HepG2 (cell line): ENCODE measurements around the gene NME7. TPM values are rescaled to one million over a fixed set of nuclear protein-coding genes. Genes with fewer than 3 reads are reported as not detected.
A peak's percentile ranks its signal among the peaks of the same experiment; 100 is the strongest.

Source experiments
- AHDC1 ChIP-seq: sonication (generic); formaldehyde crosslinking; IDR thresholded peaks from 2 replicates; pipeline ENCODE4 v1.5.1; 2020; ENCODE audit warnings: mild to moderate bottlenecking, missing genetic modification reagents, borderline replicate concordance
- ARID5B ChIP-seq: IDR thresholded peaks from 2 replicates; pipeline ENCODE4 v1.4.0; 2020; ENCODE audit warnings: mild to moderate bottlenecking, missing genetic modification reagents
- CBX1 ChIP-seq: IDR thresholded peaks from one replicate; pipeline ENCODE4 v1.6.1; 2016; ENCODE audit warnings: antibody characterized with exemption, low read depth
- GLMP ChIP-seq: sonication (generic); formaldehyde crosslinking; IDR thresholded peaks from 2 replicates; pipeline ENCODE4 v1.9.0; 2021; ENCODE audit warnings: missing genetic modification reagents, mild to moderate bottlenecking, borderline replicate concordance
- KDM4B ChIP-seq: sonication (generic); formaldehyde crosslinking; IDR thresholded peaks from 2 replicates; pipeline ENCODE4 v1.4.0; 2020; ENCODE audit warnings: missing genetic modification reagents
- ZBTB44 ChIP-seq: sonication (generic); formaldehyde crosslinking; IDR thresholded peaks from 2 replicates; pipeline ENCODE4 v1.4.0; 2020; ENCODE audit warnings: missing genetic modification reagents
- ZKSCAN5 ChIP-seq: sonication (generic); formaldehyde crosslinking; IDR thresholded peaks from 2 replicates; pipeline ENCODE4 v1.5.1; 2020; ENCODE audit warnings: mild to moderate bottlenecking, missing genetic modification reagents
- ZMYM4 ChIP-seq: sonication (generic); formaldehyde crosslinking; IDR thresholded peaks from 2 replicates; pipeline ENCODE4 v1.8.1; 2023; ENCODE audit warnings: mild to moderate bottlenecking, missing genetic modification reagents
- ZNF503 ChIP-seq: sonication (generic); formaldehyde crosslinking; IDR thresholded peaks from 2 replicates; pipeline ENCODE4 v1.4.0; 2020; ENCODE audit warnings: missing genetic modification reagents
- ZNF556 ChIP-seq: sonication (generic); formaldehyde crosslinking; IDR thresholded peaks from 2 replicates; pipeline ENCODE4 v1.4.0; 2020; ENCODE audit warnings: mild to moderate bottlenecking, missing genetic modification reagents, borderline replicate concordance
- ZNF597 ChIP-seq: sonication (generic); formaldehyde crosslinking; IDR thresholded peaks from 2 replicates; pipeline ENCODE4 v1.5.0; 2020; ENCODE audit warnings: missing genetic modification reagents
- ZNF598 ChIP-seq: sonication (generic); formaldehyde crosslinking; IDR thresholded peaks from 2 replicates; pipeline ENCODE4 v1.5.1; 2020; ENCODE audit warnings: mild to moderate bottlenecking, missing genetic modification reagents, borderline replicate concordance
- ZNF652 ChIP-seq: IDR thresholded peaks from 2 replicates; pipeline ENCODE4 v1.6.1; 2016; ENCODE audit warnings: low read depth, borderline replicate concordance
- polyA plus RNA-seq, 8 experiments: library from polyadenylated mRNA; depleted of rRNA in 3 of 8; stranded (reverse) in 7 of 8; unstranded in 1 of 8; fragments of >200 nt; fragmentation: Illumina TruSeq in 4 of 8; extraction: Trizol in 4 of 8; gene quantifications; 2 replicates each; pipeline versions ENCODE4 v1.2.1 to v1.2.3, GENCODE V29; 2011 to 2016; ENCODE audit warnings: low read depth in 4 of 8, missing spikeins in 1 of 8, mixed read lengths in 1 of 8; ENCODE audit not compliant: insufficient read depth in 1 of 8
- total RNA-seq, 5 experiments: library from RNA; depleted of rRNA; stranded (reverse); fragments of >200 nt; fragmentation: Illumina TruSeq; extraction: Trizol; gene quantifications; 2 replicates each; pipeline ENCODE4 v1.2.3, GENCODE V29; 2016; ENCODE audit warnings: low read depth in 1 of 5

NME7 gene
- total and polyA plus RNA-seq, 2 of the 13 experiments (the other 11 are each of a cell fraction or from before 2014, with no cell fraction given) = 9.4 to 22.5 TPM

GRCh38 chr1:169109561-169110134 lies 257.9 kb downstream of the NME7 start (continued):
- TF ChIP-seq AHDC1 (CRISPR knock-in tag) (no peak), KDM4B (CRISPR knock-in tag) (peak; percentile 56; the same call in 1 of the 2 replicates), GLMP (CRISPR knock-in tag) (no peak), ZMYM4 (CRISPR knock-in tag) (peak; percentile 64; the same call in 1 of the 2 replicates), ZKSCAN5 (CRISPR knock-in tag) (no peak), CBX1 (no peak), ZNF597 (CRISPR knock-in tag) (no peak), ARID5B (CRISPR knock-in tag) (peak; percentile 51; the same call in 1 of the 2 replicates), ZNF652 (CRISPR knock-in tag) (peak; percentile 99), ZNF503 (CRISPR knock-in tag) (no peak), ZBTB44 (CRISPR knock-in tag) (no peak), ZNF598 (CRISPR knock-in tag) (no peak), ZNF556 (CRISPR knock-in tag) (no peak)
